GM23338 (cell line): Measurements from ENCODE around the gene RPL21. TPM values are rescaled to one million over a fixed set of nuclear protein-coding genes. Genes with fewer than 3 reads are reported as not detected.

Experiments
- ATAC-seq: fragments of 200-7000 bp; cut with Tn5 transposase; 3 replicates; pipeline ENCODE4 v1.9.1; 2020
- DNase-seq: peaks from one replicate; pipeline ENCODE4 v3.0.0-alpha.2; 2015; ENCODE audit warnings: low spot score
- H2AFZ ChIP-seq: fragments of 200-600 bp; sonication (generic); 2 replicates; pipeline ENCODE4 v1.8.0; 2016; ENCODE audit warnings: antibody characterized with exemption, mild to moderate bottlenecking, moderate library complexity
- H3F3A ChIP-seq: fragments of 200-600 bp; sonication (generic); replicated peaks from 2 replicates; pipeline ENCODE4 v1.8.0; 2017; ENCODE audit warnings: antibody characterized with exemption, mixed run types, low read depth
- H3K27ac ChIP-seq: fragments of 200-600 bp; sonication (generic); 2 replicates; pipeline ENCODE4 v1.6.1; 2016; ENCODE audit warnings: low read depth
- H3K27me3 ChIP-seq: fragments of 200-600 bp; sonication (generic); 2 replicates; pipeline ENCODE4 v1.8.0; 2016; ENCODE audit warnings: mild to moderate bottlenecking, mixed run types, moderate library complexity; ENCODE audit not compliant: insufficient read depth
- H3K36me3 ChIP-seq: fragments of 200-600 bp; sonication (generic); 2 replicates; pipeline ENCODE4 v1.8.0; 2016; ENCODE audit warnings: mild to moderate bottlenecking; ENCODE audit not compliant: insufficient read depth
- H3K4me1 ChIP-seq: fragments of 200-600 bp; sonication (generic); 2 replicates; pipeline ENCODE4 v1.8.0; 2016; ENCODE audit warnings: mild to moderate bottlenecking, moderate library complexity; ENCODE audit not compliant: insufficient read depth
- H3K4me2 ChIP-seq: fragments of 200-600 bp; sonication (generic); 2 replicates; pipeline ENCODE4 v1.7.1; 2017; ENCODE audit warnings: mixed run types
- H3K4me3 ChIP-seq: fragments of 200-600 bp; sonication (generic); 2 replicates; pipeline ENCODE4 v1.6.1; 2016; ENCODE audit warnings: mixed run types
- H3K79me2 ChIP-seq: fragments of 200-600 bp; sonication (generic); replicated peaks from 2 replicates; pipeline ENCODE4 v1.8.0; 2017; ENCODE audit warnings: mild to moderate bottlenecking; ENCODE audit not compliant: insufficient read depth
- H3K9me2 ChIP-seq: fragments of 200-600 bp; sonication (generic); 2 replicates; pipeline ENCODE4 v1.8.0; 2017; ENCODE audit not compliant: insufficient read depth
- H4K20me1 ChIP-seq: fragments of 200-600 bp; sonication (generic); replicated peaks from 2 replicates; pipeline ENCODE4 v1.8.0; 2017; ENCODE audit warnings: mild to moderate bottlenecking; ENCODE audit not compliant: insufficient read depth
- H3K27ac Mint-ChIP-seq: 2 replicates; pipeline ENCODE4 v1.8.0; 2020; ENCODE audit warnings: inconsistent platforms, mild to moderate bottlenecking, moderate library complexity, mixed read lengths
- H3K27me3 Mint-ChIP-seq: 3 replicates; pipeline ENCODE4 v1.8.0; 2022; ENCODE audit warnings: low read depth, mild to moderate bottlenecking, moderate library complexity, mixed read lengths, inconsistent platforms; ENCODE audit not compliant: insufficient read depth, poor library complexity
- H3K36me3 Mint-ChIP-seq: 3 replicates; pipeline ENCODE4 v1.8.0; 2021; ENCODE audit warnings: low read depth, mild to moderate bottlenecking, inconsistent platforms, moderate library complexity, mixed read lengths
- H3K4me1 Mint-ChIP-seq: 3 replicates; pipeline ENCODE4 v1.8.0; 2020; ENCODE audit warnings: mild to moderate bottlenecking, inconsistent platforms, mixed read lengths
- H3K4me3 Mint-ChIP-seq: 3 replicates; pipeline ENCODE4 v1.8.0; 2021; ENCODE audit warnings: moderate library complexity, mild to moderate bottlenecking, inconsistent platforms, mixed read lengths
- H3K9me3 Mint-ChIP-seq: 3 replicates; pipeline ENCODE4 v1.8.0; 2020; ENCODE audit warnings: moderate library complexity, mild to moderate bottlenecking, inconsistent platforms, mixed read lengths
- CREB1 ChIP-seq: fragments of 250-450 bp; sonication (Bioruptor Pico); IDR thresholded peaks from 2 replicates; pipeline ENCODE4 v1.5.0; 2020; ENCODE audit warnings: low read depth, mild to moderate bottlenecking, moderate library complexity
- CTCF ChIP-seq, 2 experiments: fragments of 200-600 bp in 1 of 2; sonication (generic) in 1 of 2; conservative IDR thresholded peaks; 2 replicates each; pipeline versions ENCODE4 v1.5.1 to v1.6.1; 2016 to 2017; ENCODE audit warnings: antibody characterized with exemption in 2 of 2, low read depth in 2 of 2, mild to moderate bottlenecking in 2 of 2, moderate library complexity in 1 of 2
- ETS1 ChIP-seq: IDR thresholded peaks from 2 replicates; pipeline ENCODE4 v1.6.1; 2016; ENCODE audit warnings: antibody characterized with exemption
- EZH2 ChIP-seq: fragments of 200-600 bp; sonication (generic); IDR thresholded peaks from one replicate; pipeline ENCODE4 v1.8.0; 2017; ENCODE audit warnings: antibody characterized with exemption, mild to moderate bottlenecking, low read depth; ENCODE audit not compliant: unreplicated experiment
- EZH2phosphoT487 ChIP-seq: fragments of 200-600 bp; sonication (generic); IDR thresholded peaks from one replicate; pipeline ENCODE4 v1.8.1; 2018; ENCODE audit warnings: antibody characterized with exemption; ENCODE audit not compliant: unreplicated experiment
- JUNB ChIP-seq: IDR thresholded peaks from one replicate; pipeline ENCODE4 v1.6.1; 2016; ENCODE audit warnings: antibody characterized with exemption; ENCODE audit not compliant: unreplicated experiment
- NANOG ChIP-seq: IDR thresholded peaks from 2 replicates; pipeline ENCODE4 v1.6.1; 2016; ENCODE audit warnings: antibody characterized with exemption, borderline replicate concordance
- POLR2AphosphoS5 ChIP-seq: IDR thresholded peaks from 2 replicates; pipeline ENCODE4 v1.6.1; 2016; ENCODE audit warnings: antibody characterized with exemption, low read depth
- REST ChIP-seq: IDR thresholded peaks from one replicate; pipeline ENCODE4 v1.6.1; 2018; ENCODE audit warnings: antibody characterized with exemption; ENCODE audit not compliant: unreplicated experiment
- STAT1 ChIP-seq: IDR thresholded peaks from one replicate; pipeline ENCODE4 v1.6.1; 2016; ENCODE audit warnings: antibody characterized with exemption; ENCODE audit not compliant: unreplicated experiment
- ZNF114 ChIP-seq: fragments of 250-450 bp; sonication (Bioruptor Pico); IDR thresholded peaks from 2 replicates; pipeline ENCODE4 v1.5.0; 2020; ENCODE audit warnings: mild to moderate bottlenecking, moderate library complexity
- ZNF331 ChIP-seq: fragments of 250-450 bp; sonication (Bioruptor Pico); IDR thresholded peaks from 2 replicates; pipeline ENCODE4 v1.5.0; 2020; ENCODE audit warnings: low read depth, mild to moderate bottlenecking, moderate library complexity
- polyA plus RNA-seq: library from polyadenylated mRNA; unstranded; fragments of >200 nt; fragmentation: Nextera tagmentation; extraction: Ambion mirVana; gene quantifications from 2 replicates; pipeline ENCODE4 v1.2.1, GENCODE V29; 2016
- total RNA-seq: library from RNA; depleted of rRNA; stranded (reverse); fragments of >200 nt; shearing (Covaris generic); gene quantifications from 2 replicates; pipeline ENCODE4 v1.2.3, GENCODE V29; 2014
- TF ChIP-seq, protein P1 (sequence below): fragments of 250-450 bp; sonication (Bioruptor Pico); IDR thresholded peaks from 2 replicates; pipeline ENCODE4 v1.5.0; 2020; ENCODE audit warnings: mild to moderate bottlenecking, moderate library complexity

Gene RPL21
- total and polyA plus RNA-seq, 2 experiments from 2014 or later: 1,037 to 1,343 TPM

GRCh38 chr13:27304099-27304498 is 52.7 kb downstream of the RPL21 start:
- ATAC-seq (no peak), DNase-seq (no peak)
- H3K4me3 Mint-ChIP-seq: no peak overlapping the region
- no peaks in the 10 kb centered on the region for H3K4me1 ChIP-seq
- no peaks in the 10 kb centered on the region for H4K20me1 ChIP-seq
- no peaks in the 10 kb centered on the region for H3K27me3 ChIP-seq
- H3K9me3 Mint-ChIP-seq: peaks cover 2% of the 10 kb centered on the region; the same call in 2 of the 3 replicates
- H3K9me2 ChIP-seq: no peaks in the 10 kb centered on the region
- no peak overlapping the region for H2AFZ ChIP-seq
- no peak overlapping the region for H3K27ac Mint-ChIP-seq
- H3K36me3 Mint-ChIP-seq: no peaks in the 10 kb centered on the region
- H3K4me2 ChIP-seq: no peak overlapping the region
- H3K36me3 ChIP-seq: no peaks in the 10 kb centered on the region
- no peak overlapping the region for H3K27ac ChIP-seq
- H3K4me1 Mint-ChIP-seq: no peaks in the 10 kb centered on the region
- no peak for TF ChIP-seq REST
- no peak for TF ChIP-seq CTCF (conservative IDR thresholded peaks at IDR 0.05; ENCODE audit: low read depth in 2 of 2)
- no peak for TF ChIP-seq EZH2
- TF ChIP-seq, protein P1, sequence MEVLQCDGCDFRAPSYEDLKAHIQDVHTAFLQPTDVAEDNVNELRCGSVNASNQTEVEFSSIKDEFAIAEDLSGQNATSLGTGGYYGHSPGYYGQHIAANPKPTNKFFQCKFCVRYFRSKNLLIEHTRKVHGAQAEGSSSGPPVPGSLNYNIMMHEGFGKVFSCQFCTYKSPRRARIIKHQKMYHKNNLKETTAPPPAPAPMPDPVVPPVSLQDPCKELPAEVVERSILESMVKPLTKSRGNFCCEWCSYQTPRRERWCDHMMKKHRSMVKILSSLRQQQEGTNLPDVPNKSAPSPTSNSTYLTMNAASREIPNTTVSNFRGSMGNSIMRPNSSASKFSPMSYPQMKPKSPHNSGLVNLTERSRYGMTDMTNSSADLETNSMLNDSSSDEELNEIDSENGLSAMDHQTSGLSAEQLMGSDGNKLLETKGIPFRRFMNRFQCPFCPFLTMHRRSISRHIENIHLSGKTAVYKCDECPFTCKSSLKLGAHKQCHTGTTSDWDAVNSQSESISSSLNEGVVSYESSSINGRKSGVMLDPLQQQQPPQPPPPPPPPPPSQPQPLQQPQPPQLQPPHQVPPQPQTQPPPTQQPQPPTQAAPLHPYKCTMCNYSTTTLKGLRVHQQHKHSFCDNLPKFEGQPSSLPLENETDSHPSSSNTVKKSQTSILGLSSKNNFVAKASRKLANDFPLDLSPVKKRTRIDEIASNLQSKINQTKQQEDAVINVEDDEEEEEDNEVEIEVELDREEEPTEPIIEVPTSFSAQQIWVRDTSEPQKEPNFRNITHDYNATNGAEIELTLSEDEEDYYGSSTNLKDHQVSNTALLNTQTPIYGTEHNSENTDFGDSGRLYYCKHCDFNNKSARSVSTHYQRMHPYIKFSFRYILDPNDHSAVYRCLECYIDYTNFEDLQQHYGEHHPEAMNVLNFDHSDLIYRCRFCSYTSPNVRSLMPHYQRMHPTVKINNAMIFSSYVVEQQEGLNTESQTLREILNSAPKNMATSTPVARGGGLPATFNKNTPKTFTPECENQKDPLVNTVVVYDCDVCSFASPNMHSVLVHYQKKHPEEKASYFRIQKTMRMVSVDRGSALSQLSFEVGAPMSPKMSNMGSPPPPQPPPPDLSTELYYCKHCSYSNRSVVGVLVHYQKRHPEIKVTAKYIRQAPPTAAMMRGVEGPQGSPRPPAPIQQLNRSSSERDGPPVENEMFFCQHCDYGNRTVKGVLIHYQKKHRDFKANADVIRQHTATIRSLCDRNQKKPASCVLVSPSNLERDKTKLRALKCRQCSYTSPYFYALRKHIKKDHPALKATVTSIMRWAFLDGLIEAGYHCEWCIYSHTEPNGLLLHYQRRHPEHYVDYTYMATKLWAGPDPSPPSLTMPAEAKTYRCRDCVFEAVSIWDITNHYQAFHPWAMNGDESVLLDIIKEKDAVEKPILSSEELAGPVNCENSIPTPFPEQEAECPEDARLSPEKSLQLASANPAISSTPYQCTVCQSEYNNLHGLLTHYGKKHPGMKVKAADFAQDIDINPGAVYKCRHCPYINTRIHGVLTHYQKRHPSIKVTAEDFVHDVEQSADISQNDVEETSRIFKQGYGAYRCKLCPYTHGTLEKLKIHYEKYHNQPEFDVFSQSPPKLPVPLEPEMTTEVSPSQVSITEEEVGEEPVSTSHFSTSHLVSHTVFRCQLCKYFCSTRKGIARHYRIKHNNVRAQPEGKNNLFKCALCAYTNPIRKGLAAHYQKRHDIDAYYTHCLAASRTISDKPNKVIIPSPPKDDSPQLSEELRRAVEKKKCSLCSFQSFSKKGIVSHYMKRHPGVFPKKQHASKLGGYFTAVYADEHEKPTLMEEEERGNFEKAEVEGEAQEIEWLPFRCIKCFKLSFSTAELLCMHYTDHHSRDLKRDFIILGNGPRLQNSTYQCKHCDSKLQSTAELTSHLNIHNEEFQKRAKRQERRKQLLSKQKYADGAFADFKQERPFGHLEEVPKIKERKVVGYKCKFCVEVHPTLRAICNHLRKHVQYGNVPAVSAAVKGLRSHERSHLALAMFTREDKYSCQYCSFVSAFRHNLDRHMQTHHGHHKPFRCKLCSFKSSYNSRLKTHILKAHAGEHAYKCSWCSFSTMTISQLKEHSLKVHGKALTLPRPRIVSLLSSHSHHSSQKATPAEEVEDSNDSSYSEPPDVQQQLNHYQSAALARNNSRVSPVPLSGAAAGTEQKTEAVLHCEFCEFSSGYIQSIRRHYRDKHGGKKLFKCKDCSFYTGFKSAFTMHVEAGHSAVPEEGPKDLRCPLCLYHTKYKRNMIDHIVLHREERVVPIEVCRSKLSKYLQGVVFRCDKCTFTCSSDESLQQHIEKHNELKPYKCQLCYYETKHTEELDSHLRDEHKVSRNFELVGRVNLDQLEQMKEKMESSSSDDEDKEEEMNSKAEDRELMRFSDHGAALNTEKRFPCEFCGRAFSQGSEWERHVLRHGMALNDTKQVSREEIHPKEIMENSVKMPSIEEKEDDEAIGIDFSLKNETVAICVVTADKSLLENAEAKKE: no peak
- no peak for TF ChIP-seq CREB1 (CRISPR knock-in tag)
- TF ChIP-seq ZNF331: no peak
- TF ChIP-seq POLR2AphosphoS5: no peak
- no peak for TF ChIP-seq NANOG
- TF ChIP-seq STAT1: no peak
- no peak for TF ChIP-seq ZNF114 (CRISPR knock-in tag)
- no peak for TF ChIP-seq ETS1
- no peak for TF ChIP-seq EZH2phosphoT487
- TF ChIP-seq JUNB: no peak
- peaks cover 8% of the 10 kb centered on the region for H3K27me3 Mint-ChIP-seq
- no peaks in the 10 kb centered on the region for H3K79me2 ChIP-seq
- H3K4me3 ChIP-seq: no peak overlapping the region
- no peaks in the 10 kb centered on the region for H3F3A ChIP-seq
